ENCODE results near the gene CCDC117.

GRCh38 chr22:28800308-28801041, 28.0 kb downstream of the CCDC117 start, which contains the start of gene XBP1:
- TF ChIP-seq CTCF (conservative IDR thresholded peaks at IDR 0.05; ENCODE audit: low read depth, low read length), result no peak
- no peak for TF ChIP-seq EZH2phosphoT487 (IDR thresholded peaks at IDR 0.05; ENCODE audit: borderline replicate concordance, low read length)
- TF ChIP-seq EZH2 (IDR thresholded peaks at IDR 0.05; ENCODE audit: low read length, unreplicated experiment), result no peak

All from PC-3 (cell line).